Measurements from ENCODE around the gene LEF1.

The LEF1 gene

DNA sequence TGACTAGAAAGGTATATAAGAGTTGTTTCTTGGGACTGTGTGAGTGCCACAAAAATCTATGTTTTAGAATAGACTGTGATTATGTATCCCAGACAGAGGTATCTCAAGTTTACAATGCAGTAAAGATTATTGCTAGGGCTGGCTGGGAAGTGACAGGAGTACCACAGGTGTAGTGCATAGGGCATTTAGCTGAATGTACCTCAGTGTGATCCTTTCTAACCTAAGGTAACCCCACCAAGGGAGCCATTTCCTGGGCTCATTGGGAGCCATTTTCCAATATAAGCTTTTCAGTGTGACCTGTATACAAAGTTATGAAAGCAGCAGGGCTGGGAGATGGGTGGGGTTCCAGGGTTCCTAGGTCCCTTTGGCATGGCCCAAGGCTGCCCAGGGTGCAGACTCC, 6.1 kb upstream of the LEF1 start:
- no peak for DNase-seq (ENCODE audit: low spot score)

GRCh38 chr4:108173599-108174057, 4.9 kb upstream of the LEF1 start:
- no peak for DNase-seq (ENCODE audit: low spot score)

DNA sequence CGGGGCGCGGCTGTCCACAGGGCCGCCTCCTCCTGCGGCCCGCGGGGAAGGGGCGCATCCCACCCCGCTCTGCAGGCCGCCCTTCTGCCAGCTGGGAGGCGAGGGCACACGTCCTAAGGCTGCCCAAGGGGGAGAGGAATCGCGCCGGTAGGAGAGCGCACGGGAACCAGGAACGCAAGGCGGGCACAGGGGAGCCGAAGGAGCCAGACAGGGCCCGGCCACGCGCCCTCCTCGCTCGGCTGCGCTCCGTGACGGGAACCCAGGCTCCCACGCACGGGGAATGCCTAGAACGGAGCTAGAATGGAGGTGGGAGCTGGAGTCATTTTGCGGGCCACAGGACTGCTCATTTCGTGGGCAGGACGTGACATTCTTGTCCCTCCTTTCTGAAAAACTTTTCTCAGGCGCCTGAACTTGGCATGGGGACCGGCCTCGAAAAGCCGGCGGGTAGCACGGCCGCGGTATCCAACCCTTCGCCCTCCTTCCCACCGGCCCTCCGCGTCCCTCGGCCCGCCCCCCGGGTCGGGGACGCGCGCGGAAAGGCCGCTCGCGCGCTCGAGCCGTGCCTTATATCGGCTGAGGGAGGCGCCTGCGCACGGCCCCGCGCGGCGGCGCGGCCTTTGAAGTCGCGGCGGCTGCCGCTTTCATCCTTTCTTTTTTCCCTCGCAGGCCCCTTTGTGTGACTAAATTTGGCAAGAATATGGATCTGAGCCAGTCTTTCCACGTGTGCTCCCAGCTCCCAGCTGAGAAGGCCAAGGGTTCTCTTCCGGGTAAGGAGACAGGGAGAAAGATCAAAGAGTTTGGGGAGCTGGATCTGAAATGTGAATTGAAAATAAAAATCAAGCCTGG, 4.2 kb upstream of the LEF1 start:
- peak; percentile 78 for DNase-seq (ENCODE audit: low spot score)

DNA sequence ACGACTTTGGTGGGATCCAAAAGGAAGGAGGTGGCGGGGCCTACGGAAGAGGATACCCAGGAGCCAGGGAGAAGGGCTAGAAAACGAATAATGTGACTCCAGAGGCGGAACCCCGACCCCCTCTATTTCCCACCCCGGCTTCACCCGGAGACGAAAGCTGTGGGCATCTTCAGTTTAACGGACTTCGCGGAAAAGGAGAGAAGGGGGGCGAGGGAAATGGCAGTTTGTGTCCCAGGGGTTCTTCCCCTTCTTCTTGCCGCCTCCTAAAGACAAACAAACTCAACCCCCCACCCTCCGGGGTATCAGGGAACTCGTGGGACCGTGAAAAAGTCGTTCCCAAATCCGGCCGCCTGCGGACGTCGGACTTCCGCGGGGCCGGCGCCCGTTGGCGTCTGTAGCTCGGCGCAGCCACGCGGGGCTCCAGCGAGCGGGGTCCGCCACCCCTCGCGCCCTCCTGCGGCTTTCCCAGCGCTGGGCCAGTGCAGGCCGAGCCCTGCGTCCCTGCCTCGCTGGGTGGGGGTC, 3.6 kb upstream of the LEF1 start:
- DNase-seq (ENCODE audit: low spot score) = peak; percentile 64

GRCh38 chr4:108171339-108172230, 2.9 kb upstream of the LEF1 start:
- no peak for DNase-seq (ENCODE audit: low spot score)

- peak; percentile 37 for DNase-seq (ENCODE audit: low spot score)
Observed at GRCh38 chr4:108170631-108171338, 2.1 kb upstream of the LEF1 start.

DNA sequence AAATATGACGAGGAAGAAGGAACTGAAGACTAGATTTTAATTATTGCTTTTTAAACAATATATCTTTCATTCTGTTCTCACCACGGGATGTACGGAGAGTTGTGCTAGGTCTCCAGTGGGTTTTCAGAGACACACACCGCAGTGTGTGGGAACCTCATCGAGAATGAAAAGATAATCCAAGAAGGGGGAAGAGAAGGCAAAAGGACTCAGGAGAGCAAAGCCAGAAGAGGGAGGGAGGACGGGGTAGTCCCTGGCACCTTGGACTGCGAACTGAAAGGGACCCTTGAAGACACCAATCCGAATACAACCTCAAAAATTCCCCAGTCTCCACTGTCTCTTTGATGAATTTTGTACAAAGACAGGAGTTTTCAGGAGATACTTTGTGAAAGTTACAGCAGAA, 932 bp upstream of the LEF1 start:
- peak; percentile 29 for DNase-seq (ENCODE audit: low spot score)

- DNase-seq (ENCODE audit: low spot score) = no peak
Observed at GRCh38 chr4:108168160-108168670, 517 bp downstream of the LEF1 start.

- peak; percentile 80 for DNase-seq (ENCODE audit: low spot score)
Observed at GRCh38 chr4:108166441-108167315, 2.1 kb downstream of the LEF1 start.

- DNase-seq (ENCODE audit: low spot score) = peak; percentile 62
Observed at GRCh38 chr4:108166038-108166437, 2.7 kb downstream of the LEF1 start.

- DNase-seq (ENCODE audit: low spot score) = peak; percentile 71
Observed at GRCh38 chr4:108165586-108165985, 3.1 kb downstream of the LEF1 start.

DNA sequence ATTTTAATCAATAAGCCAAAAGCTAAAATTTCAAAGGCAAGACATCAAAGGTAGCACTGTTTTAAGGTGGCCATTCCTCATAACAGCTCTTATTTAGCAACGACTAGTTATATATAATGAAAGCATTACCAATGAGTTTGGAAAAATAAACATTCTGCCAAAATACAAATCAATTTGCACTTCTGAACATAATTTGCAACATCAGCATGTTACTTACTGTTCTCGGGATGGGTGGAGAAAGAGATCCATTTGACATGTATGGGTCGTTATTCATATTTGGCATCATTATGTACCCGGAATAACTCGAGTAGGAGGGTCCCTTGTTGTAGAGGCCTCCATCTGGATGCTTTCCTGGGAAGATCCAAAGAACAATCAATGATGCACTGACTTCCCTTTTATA, 5.4 kb downstream of the LEF1 start:
- no peak for DNase-seq (ENCODE audit: low spot score)

- peak; percentile 70 for DNase-seq (ENCODE audit: low spot score)
Observed at GRCh38 chr4:108160741-108161352, 7.9 kb downstream of the LEF1 start.

GRCh38 chr4:108159845-108160244, 8.9 kb downstream of the LEF1 start:
- DNase-seq (ENCODE audit: low spot score) = peak; percentile 33

- no peak for DNase-seq (ENCODE audit: low spot score)
Observed at GRCh38 chr4:108157655-108158054, 11.1 kb downstream of the LEF1 start.

DNA sequence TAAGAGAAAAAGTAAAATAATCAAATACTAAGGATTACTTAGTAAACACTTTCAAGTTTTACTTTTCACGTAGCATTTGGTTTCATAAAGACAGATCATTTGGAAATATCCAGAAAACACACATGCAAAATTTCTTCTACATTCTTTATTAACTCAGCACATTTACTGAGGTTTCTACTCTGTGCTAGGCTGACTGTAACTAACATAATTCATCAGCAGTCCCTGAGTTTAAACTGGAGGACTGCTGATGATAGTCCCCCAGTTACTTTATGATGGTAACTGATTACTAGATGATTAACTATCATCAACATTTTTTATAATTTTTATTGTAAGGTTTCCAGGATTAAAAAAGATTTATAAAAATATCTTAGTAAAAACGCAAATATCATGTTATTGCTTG, 12.3 kb downstream of the LEF1 start:
- DNase-seq (ENCODE audit: low spot score) = no peak

DNA sequence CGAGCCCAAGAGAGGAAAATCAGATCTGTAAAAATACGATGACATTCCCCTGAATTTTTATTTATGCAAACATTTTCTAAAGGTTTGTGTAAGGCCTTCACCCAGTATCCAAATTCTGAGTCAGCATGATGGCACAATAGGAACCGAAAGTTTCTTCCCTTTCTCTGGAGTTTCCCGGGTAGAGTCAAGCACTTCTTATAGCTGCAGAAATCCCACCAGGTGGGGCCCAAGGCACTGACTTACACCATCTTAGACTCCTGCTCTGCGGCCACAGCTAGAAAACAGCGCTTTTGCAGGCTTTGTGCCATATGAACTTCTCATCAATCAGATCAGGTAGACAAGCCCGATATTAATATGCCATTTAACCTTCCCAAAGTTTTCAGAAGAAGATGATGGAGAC, 13.4 kb downstream of the LEF1 start:
- no peak for DNase-seq (ENCODE audit: low spot score)

GRCh38 chr4:108152980-108153379, 15.8 kb downstream of the LEF1 start:
- DNase-seq (ENCODE audit: low spot score) = no peak

- no peak for DNase-seq (ENCODE audit: low spot score)
Observed at GRCh38 chr4:108149588-108150380, 18.9 kb downstream of the LEF1 start.

DNA sequence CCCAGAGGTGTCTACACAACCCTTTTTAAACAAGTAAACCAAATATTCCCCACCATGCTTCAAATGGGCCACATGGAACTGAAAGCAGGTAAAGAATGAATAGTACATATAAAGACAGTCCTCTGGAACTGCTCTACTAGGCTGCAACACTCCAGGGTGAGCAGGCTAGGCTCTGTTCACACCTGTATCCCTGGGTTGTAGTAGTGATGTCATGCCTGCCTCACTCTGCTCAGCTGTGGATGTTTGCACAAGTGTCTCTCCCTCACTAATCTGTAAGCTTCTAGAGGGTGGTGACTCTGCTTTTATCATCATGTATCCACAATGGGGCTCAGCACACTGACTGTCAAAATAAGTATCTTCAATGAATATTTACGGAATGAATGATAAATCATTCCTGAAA, 20.4 kb downstream of the LEF1 start:
- DNase-seq (ENCODE audit: low spot score) = no peak

All from NAMALWA (cell line).